Measurements from ENCODE around the gene CDK6. TPM values are rescaled to one million over a fixed set of nuclear protein-coding genes. Genes with fewer than 3 reads are reported as not detected.
"Not testable (repeated sequence)": the region's sequence is repeated elsewhere in the genome, so short reads cannot be mapped to it uniquely, and the experiment has no call there.

The CDK6 gene
- total and polyA plus RNA-seq, 8 donors: 2.6 to 86.3 (median 15.5) TPM

DNA sequence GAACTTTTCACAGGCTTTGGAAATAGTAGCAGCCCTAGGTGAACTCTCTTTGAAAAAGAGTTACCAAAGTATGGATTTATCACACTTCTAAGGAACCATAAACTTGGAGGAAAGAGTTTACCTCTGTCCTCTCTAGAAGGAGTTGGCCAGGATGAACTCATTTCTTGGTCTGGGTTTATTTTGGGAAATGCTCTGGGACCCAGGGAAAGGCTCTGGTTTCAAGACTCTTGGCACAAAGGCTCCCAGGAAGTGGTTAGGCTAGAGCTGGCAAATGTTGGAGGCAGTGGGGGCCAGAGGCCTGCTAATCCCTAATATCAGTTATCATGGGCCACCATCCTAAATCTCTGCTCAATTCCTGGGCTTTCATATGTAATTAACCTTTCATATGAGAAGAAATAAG, 36.3 kb upstream of the CDK6 start:
- Histone ChIP-seq H3K27ac (no peak overlapping the region), H3K36me3 (no peaks in the 10 kb centered on the region), H3K4me1 (no peaks in the 10 kb centered on the region), H3K9me3 (peaks cover 4 to 17% (median 10%) of the 10 kb centered on the region in 4 donors), H3K4me3 (no peak overlapping the region), H3K27me3 (no peaks in the 10 kb centered on the region)
- DNase-seq: no peak
- TF ChIP-seq POLR2AphosphoS5 (IDR thresholded peaks at IDR 0.05) (no peak), POLR2A (IDR thresholded peaks at IDR 0.05) (no peak), EP300 (IDR thresholded peaks at IDR 0.05) (no peak)
- TF ChIP-seq, protein P1, sequence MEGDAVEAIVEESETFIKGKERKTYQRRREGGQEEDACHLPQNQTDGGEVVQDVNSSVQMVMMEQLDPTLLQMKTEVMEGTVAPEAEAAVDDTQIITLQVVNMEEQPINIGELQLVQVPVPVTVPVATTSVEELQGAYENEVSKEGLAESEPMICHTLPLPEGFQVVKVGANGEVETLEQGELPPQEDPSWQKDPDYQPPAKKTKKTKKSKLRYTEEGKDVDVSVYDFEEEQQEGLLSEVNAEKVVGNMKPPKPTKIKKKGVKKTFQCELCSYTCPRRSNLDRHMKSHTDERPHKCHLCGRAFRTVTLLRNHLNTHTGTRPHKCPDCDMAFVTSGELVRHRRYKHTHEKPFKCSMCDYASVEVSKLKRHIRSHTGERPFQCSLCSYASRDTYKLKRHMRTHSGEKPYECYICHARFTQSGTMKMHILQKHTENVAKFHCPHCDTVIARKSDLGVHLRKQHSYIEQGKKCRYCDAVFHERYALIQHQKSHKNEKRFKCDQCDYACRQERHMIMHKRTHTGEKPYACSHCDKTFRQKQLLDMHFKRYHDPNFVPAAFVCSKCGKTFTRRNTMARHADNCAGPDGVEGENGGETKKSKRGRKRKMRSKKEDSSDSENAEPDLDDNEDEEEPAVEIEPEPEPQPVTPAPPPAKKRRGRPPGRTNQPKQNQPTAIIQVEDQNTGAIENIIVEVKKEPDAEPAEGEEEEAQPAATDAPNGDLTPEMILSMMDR (IDR thresholded peaks at IDR 0.05): no peak
- intact Hi-C loops (cut with DNase I; ENCODE audit: low total_unique reads): no loop called here

DNA sequence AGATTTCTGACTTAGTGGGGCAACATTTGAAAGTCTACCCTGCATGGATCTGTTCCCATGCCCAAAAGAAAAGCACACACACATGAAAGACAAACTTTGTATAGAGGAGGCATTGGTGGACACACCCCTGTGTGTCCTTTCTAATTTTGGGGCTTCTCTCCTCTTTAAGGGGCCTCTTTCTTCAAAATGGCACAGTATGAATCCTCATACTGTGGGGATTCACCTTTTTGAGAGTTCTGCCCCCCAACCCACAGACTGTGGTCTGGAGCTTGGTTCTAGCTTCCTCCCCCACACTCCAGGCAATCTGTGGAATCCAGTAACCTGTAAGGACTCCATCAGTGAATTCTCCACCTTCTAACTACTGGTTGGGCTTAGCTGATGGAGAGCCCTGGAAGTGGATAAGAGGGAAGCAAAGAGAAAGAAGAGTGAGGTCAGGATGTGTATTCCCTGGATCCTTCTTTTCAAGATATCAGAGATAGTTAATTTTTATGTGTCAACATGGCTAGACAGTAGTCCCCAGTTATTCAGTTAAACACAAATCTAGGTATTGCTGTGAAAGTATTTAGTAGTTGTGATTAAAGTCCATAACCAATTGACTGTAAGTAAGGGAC, 32.4 kb upstream of the CDK6 start:
- H3K4me3 ChIP-seq: no peak overlapping the region
- no peaks in the 10 kb centered on the region for H3K4me1 ChIP-seq
- no peak for DNase-seq
- TF ChIP-seq POLR2A (IDR thresholded peaks at IDR 0.05): no peak
- TF ChIP-seq EP300 (IDR thresholded peaks at IDR 0.05): no peak
- TF ChIP-seq, protein P1 (IDR thresholded peaks at IDR 0.05): no peak
- TF ChIP-seq POLR2AphosphoS5 (IDR thresholded peaks at IDR 0.05): no peak
- intact Hi-C loops (cut with DNase I; ENCODE audit: low total_unique reads): no loop called here
- H3K27ac ChIP-seq: no peak overlapping the region
- no peaks in the 10 kb centered on the region for H3K27me3 ChIP-seq
- peaks cover 4 to 18% (median 10%) of the 10 kb centered on the region in 4 donors for H3K9me3 ChIP-seq
- no peaks in the 10 kb centered on the region for H3K36me3 ChIP-seq

DNA sequence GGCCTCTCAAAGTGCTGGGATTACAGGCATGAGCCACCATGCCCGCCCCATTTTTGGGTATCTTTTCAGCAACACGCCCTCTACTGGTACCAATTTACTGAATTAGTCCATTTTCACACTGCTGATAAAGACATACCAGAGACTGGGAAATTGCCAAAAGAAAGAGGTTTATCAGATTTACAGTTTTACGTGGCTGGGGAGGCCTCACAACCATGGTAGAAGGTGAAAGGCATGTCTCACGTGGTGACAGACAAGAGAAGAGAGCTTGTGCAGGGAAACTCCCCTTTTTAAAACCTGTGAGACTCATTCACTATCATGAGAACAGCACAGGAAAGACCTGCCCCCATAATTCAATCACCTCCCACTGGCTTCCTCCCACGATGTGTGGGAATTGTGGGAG, 27.8 kb upstream of the CDK6 start:
- peaks cover 2 to 16% (median 8%) of the 10 kb centered on the region in 4 donors for H3K9me3 ChIP-seq
- intact Hi-C loops (cut with DNase I; ENCODE audit: low total_unique reads); H3K4me3 ChIP-seq; H3K27ac ChIP-seq; H3K4me1 ChIP-seq; DNase-seq; H3K36me3 ChIP-seq; H3K27me3 ChIP-seq: not testable (repeated sequence)
- 33 to 53% (median 36%) methylated on average over 5 of the region's 5 CpGs for WGBS, 5 donors

DNA sequence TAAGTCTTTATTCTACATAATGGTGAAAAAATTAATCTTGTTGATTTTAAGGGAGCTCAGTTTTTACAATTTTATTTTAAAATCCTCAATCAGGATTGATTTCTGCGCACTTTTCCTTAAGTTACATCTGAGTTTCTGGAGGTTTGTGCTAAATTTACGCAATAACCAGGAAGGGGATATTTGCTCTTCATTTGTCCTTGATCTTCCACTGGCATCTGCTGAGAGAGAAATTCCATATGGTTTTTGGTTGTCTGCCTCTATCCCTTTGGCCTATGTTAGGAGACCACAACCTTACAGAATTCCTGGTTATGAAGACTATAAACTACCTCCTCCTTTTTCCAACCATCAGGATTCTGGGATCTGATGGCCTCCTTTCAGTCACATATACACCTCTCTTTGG, 20.1 kb upstream of the CDK6 start:
- WGBS, 5 donors: 96 to 100% (median 98%) methylated on average over 2 of the region's 2 CpGs
- Histone ChIP-seq H3K27ac (no peak overlapping the region), H3K4me3 (no peak overlapping the region), H3K27me3 (no peaks in the 10 kb centered on the region), H3K9me3 (no peaks in the 10 kb centered on the region), H3K4me1 (no peaks in the 10 kb centered on the region), H3K36me3 (no peaks in the 10 kb centered on the region)
- intact Hi-C loops (cut with DNase I; ENCODE audit: low total_unique reads): loop anchor here (10.0 kb wide), 1 partner anchor 242 kb away; no protein-coding TSS in a partner anchor
- DNase-seq: no peak
- TF ChIP-seq POLR2AphosphoS5 (IDR thresholded peaks at IDR 0.05) (no peak), POLR2A (IDR thresholded peaks at IDR 0.05) (no peak), EP300 (IDR thresholded peaks at IDR 0.05) (no peak)
- TF ChIP-seq, protein P1 (IDR thresholded peaks at IDR 0.05): no peak

DNA sequence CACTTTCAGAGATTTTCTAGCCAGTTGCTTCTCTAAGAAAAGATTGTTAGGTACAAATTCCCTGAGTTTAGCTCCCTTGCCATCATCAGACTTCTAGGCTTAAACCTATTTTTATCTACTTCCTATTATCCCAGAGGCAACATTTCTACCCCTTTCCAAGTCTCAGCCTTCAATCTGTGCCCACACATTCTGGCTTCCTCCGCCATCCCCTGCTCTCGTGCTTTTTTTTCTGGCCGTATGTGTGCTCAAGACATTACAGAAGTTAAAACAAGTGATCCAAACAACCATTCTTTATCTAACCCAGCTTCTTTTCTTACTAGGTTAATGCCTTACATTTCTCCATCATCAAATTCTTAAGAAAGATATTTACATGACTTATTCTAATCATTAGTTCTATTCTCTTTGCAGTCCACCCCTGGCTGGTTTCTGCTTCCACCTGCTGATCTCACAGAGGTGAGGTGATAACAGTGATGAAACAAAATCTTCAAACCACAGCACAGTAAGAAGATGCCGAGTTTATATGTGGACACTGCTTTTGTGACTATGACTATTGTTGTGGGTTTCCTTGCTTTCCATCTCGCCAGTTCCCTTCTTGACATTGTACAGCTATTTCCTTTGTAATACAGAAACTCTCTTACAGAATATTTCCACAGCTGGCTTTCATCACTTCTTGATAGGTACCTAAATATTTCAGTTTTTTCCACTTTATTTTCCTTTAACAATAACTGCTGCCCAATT, 18.3 kb upstream of the CDK6 start:
- Histone ChIP-seq H3K4me1 (no peaks in the 10 kb centered on the region), H3K36me3 (no peaks in the 10 kb centered on the region), H3K4me3 (no peak overlapping the region), H3K9me3 (no peaks in the 10 kb centered on the region), H3K27me3 (no peaks in the 10 kb centered on the region), H3K27ac (no peak overlapping the region)
- peak in 1 of 2 donors; percentile 16 for DNase-seq
- intact Hi-C loops (cut with DNase I; ENCODE audit: low total_unique reads): loop anchor here (10.0 kb wide), 1 partner anchor 240 kb away; no protein-coding TSS in a partner anchor
- WGBS, 5 donors: 53 to 60% (median 58%) methylated on average over 5 of the region's 5 CpGs
- TF ChIP-seq POLR2AphosphoS5 (IDR thresholded peaks at IDR 0.05) (no peak), EP300 (IDR thresholded peaks at IDR 0.05) (no peak), POLR2A (IDR thresholded peaks at IDR 0.05) (no peak)

Measured in stomach (tissue), 9 donors.